IgD-negative memory B cell (primary cell): ENCODE measurements around the gene FAM114A1. TPM values are rescaled to one million over a fixed set of nuclear protein-coding genes. Genes with fewer than 3 reads are reported as not detected.
"Not testable (repeated sequence)": the region's sequence is repeated elsewhere in the genome, so short reads cannot be mapped to it uniquely, and the experiment has no call there.

Experiments
- H3K27ac Mint-ChIP-seq, 3 donors: one replicate each; pipeline ENCODE4 v1.8.0; 2020 to 2022; ENCODE audit warnings: mild to moderate bottlenecking in 3 of 3, mixed read lengths in 3 of 3, moderate library complexity in 1 of 3
- H3K27me3 Mint-ChIP-seq: one replicate; pipeline ENCODE4 v1.8.0; 2021; ENCODE audit warnings: mixed read lengths
- H3K36me3 Mint-ChIP-seq: one replicate; pipeline ENCODE4 v1.8.0; 2020; ENCODE audit warnings: mild to moderate bottlenecking, mixed read lengths
- H3K4me1 Mint-ChIP-seq, 3 donors: one replicate each; pipeline ENCODE4 v1.8.0; 2020 to 2022; ENCODE audit warnings: mixed read lengths in 3 of 3, mild to moderate bottlenecking in 1 of 3
- H3K4me3 Mint-ChIP-seq, 4 donors: one replicate each; pipeline ENCODE4 v1.8.0; 2020 to 2022; ENCODE audit warnings: mild to moderate bottlenecking in 4 of 4, mixed read lengths in 4 of 4, moderate library complexity in 3 of 4
- H3K9me3 Mint-ChIP-seq, 3 donors: one replicate each; pipeline ENCODE4 v1.8.0; 2020 to 2021; ENCODE audit warnings: mixed read lengths in 3 of 3, mild to moderate bottlenecking in 1 of 3
- polyA plus RNA-seq: library from polyadenylated mRNA; unstranded; fragments of 300-500 nt; fragmentation: Illumina TruSeq; gene quantifications from one replicate; pipeline ENCODE4 v1.2.3, GENCODE V29; 2021

The FAM114A1 gene
- polyA plus RNA-seq, 1 donor from 2014 or later = 0.79 TPM

- peaks cover 1 to 10% (median 4%) of the 10 kb centered on the region in 3 donors for H3K9me3 Mint-ChIP-seq
- H3K4me1 Mint-ChIP-seq = peaks cover 11 to 19% (median 16%) of the 10 kb centered on the region in 3 donors
- H3K27me3 Mint-ChIP-seq = no peaks in the 10 kb centered on the region
- H3K27ac Mint-ChIP-seq = peak overlapping the region in 2 of 3 donors; percentile 9 to 75
- H3K4me3 Mint-ChIP-seq = no peak overlapping the region
- H3K36me3 Mint-ChIP-seq = peaks cover 18% of the 10 kb centered on the region
Observed at GRCh38 chr4:38965866-38966265, 98.3 kb downstream of the FAM114A1 start.

- Mint-ChIP-seq H3K27me3 (no peaks in the 10 kb centered on the region), H3K9me3 (peaks cover 0 to 2% (median 1%) of the 10 kb centered on the region in 3 donors), H3K4me1 (peaks cover 8 to 15% (median 11%) of the 10 kb centered on the region in 3 donors), H3K36me3 (peaks cover 18% of the 10 kb centered on the region), H3K4me3 (no peak overlapping the region), H3K27ac (peak overlapping the region in 1 of 3 donors; percentile 53)
Observed at GRCh38 chr4:38967260-38968095, 99.9 kb downstream of the FAM114A1 start.

- no peak overlapping the region for H3K27ac Mint-ChIP-seq
- H3K36me3 Mint-ChIP-seq = peaks cover 16% of the 10 kb centered on the region
- peaks cover 0 to 1% (median 0%) of the 10 kb centered on the region in 3 donors for H3K9me3 Mint-ChIP-seq
- H3K4me1 Mint-ChIP-seq = peaks cover 6 to 8% (median 6%) of the 10 kb centered on the region in 3 donors
- no peak overlapping the region for H3K4me3 Mint-ChIP-seq
- H3K27me3 Mint-ChIP-seq = no peaks in the 10 kb centered on the region
Observed at GRCh38 chr4:38968668-38969067, 101.1 kb downstream of the FAM114A1 start.

GRCh38 chr4:38976308-38976707 is 108.7 kb downstream of the FAM114A1 start:
- Mint-ChIP-seq H3K27ac (peak overlapping the region in 2 of 3 donors; percentile 35 to 76), H3K4me3 (no peak overlapping the region), H3K9me3 (no peaks in the 10 kb centered on the region), H3K36me3 (peaks cover 11% of the 10 kb centered on the region), H3K4me1 (peaks cover 4 to 10% (median 6%) of the 10 kb centered on the region in 3 donors), H3K27me3 (no peaks in the 10 kb centered on the region)

GRCh38 chr4:38979081-38979480 is 111.5 kb downstream of the FAM114A1 start:
- peaks cover 17 to 29% (median 18%) of the 10 kb centered on the region in 3 donors for H3K4me1 Mint-ChIP-seq
- H3K36me3 Mint-ChIP-seq = peaks cover 21% of the 10 kb centered on the region
- no peaks in the 10 kb centered on the region for H3K9me3 Mint-ChIP-seq
- H3K27ac Mint-ChIP-seq = no peak overlapping the region
- no peak overlapping the region for H3K4me3 Mint-ChIP-seq
- H3K27me3 Mint-ChIP-seq = no peaks in the 10 kb centered on the region

GRCh38 chr4:38979511-38980230 is 112.1 kb downstream of the FAM114A1 start:
- H3K4me3 Mint-ChIP-seq = no peak overlapping the region
- H3K27me3 Mint-ChIP-seq = no peaks in the 10 kb centered on the region
- H3K9me3 Mint-ChIP-seq = no peaks in the 10 kb centered on the region
- H3K36me3 Mint-ChIP-seq = peaks cover 21% of the 10 kb centered on the region
- peaks cover 19 to 35% (median 22%) of the 10 kb centered on the region in 3 donors for H3K4me1 Mint-ChIP-seq
- no peak overlapping the region for H3K27ac Mint-ChIP-seq

GRCh38 chr4:38980903-38981676 is 113.5 kb downstream of the FAM114A1 start:
- no peaks in the 10 kb centered on the region for H3K9me3 Mint-ChIP-seq
- H3K36me3 Mint-ChIP-seq = peaks cover 21% of the 10 kb centered on the region
- H3K4me1 Mint-ChIP-seq = peaks cover 25 to 48% (median 34%) of the 10 kb centered on the region in 3 donors
- H3K27me3 Mint-ChIP-seq = no peaks in the 10 kb centered on the region
- no peak overlapping the region for H3K4me3 Mint-ChIP-seq
- H3K27ac Mint-ChIP-seq = no peak overlapping the region

GRCh38 chr4:38982361-38983095 is 114.9 kb downstream of the FAM114A1 start:
- no peaks in the 10 kb centered on the region for H3K9me3 Mint-ChIP-seq
- peaks cover 31 to 58% (median 42%) of the 10 kb centered on the region in 3 donors for H3K4me1 Mint-ChIP-seq
- H3K36me3 Mint-ChIP-seq = peaks cover 22% of the 10 kb centered on the region
- no peak overlapping the region for H3K4me3 Mint-ChIP-seq
- H3K27ac Mint-ChIP-seq = peak overlapping the region; percentile 25 to 84 (median 34)
- H3K27me3 Mint-ChIP-seq = no peaks in the 10 kb centered on the region

GRCh38 chr4:38983291-38983690 is 115.7 kb downstream of the FAM114A1 start:
- Mint-ChIP-seq H3K4me3 (no peak overlapping the region), H3K27ac (peak overlapping the region in 2 of 3 donors; percentile 12 to 84), H3K36me3 (peaks cover 20% of the 10 kb centered on the region), H3K4me1 (peaks cover 37 to 64% (median 47%) of the 10 kb centered on the region in 3 donors), H3K9me3 (no peaks in the 10 kb centered on the region), H3K27me3 (no peaks in the 10 kb centered on the region)

- Mint-ChIP-seq H3K27me3 (no peaks in the 10 kb centered on the region), H3K9me3 (no peaks in the 10 kb centered on the region), H3K27ac (peak overlapping the region; percentile 89 to 96 (median 94)), H3K4me1 (peaks cover 40 to 69% (median 48%) of the 10 kb centered on the region in 3 donors), H3K4me3 (peak overlapping the region in 1 of 4 donors; percentile 87), H3K36me3 (peaks cover 25% of the 10 kb centered on the region)
Observed at GRCh38 chr4:38983787-38984598, 116.4 kb downstream of the FAM114A1 start.

GRCh38 chr4:38985410-38986100 is 117.9 kb downstream of the FAM114A1 start:
- Mint-ChIP-seq H3K9me3 (no peaks in the 10 kb centered on the region), H3K27ac (peak overlapping the region; percentile 94 to 97 (median 96)), H3K4me1 (peaks cover 44 to 74% (median 54%) of the 10 kb centered on the region in 3 donors), H3K27me3 (no peaks in the 10 kb centered on the region), H3K36me3 (peaks cover 29% of the 10 kb centered on the region), H3K4me3 (peak overlapping the region; percentile 74 to 92 (median 84))

- peak overlapping the region; percentile 55 to 86 (median 83) for H3K27ac Mint-ChIP-seq
- H3K4me1 Mint-ChIP-seq = peaks cover 46 to 67% (median 52%) of the 10 kb centered on the region in 3 donors
- no peaks in the 10 kb centered on the region for H3K9me3 Mint-ChIP-seq
Observed at GRCh38 chr4:38987491-38987890, 119.9 kb downstream of the FAM114A1 start.

GRCh38 chr4:38988353-38988752 is 120.7 kb downstream of the FAM114A1 start:
- not testable (repeated sequence) for H3K9me3 Mint-ChIP-seq, H3K27me3 Mint-ChIP-seq
- Mint-ChIP-seq H3K36me3 (peaks cover 15% of the 10 kb centered on the region), H3K4me1 (peaks cover 41 to 61% (median 52%) of the 10 kb centered on the region in 3 donors), H3K27ac (peak overlapping the region; percentile 55 to 86 (median 83)), H3K4me3 (peak overlapping the region in 3 of 4 donors; percentile 30 to 76 (median 69))

More at GRCh38 chr4:38987491-38987890, 119.9 kb downstream of the FAM114A1 start:
- no peaks in the 10 kb centered on the region for H3K27me3 Mint-ChIP-seq
- H3K4me3 Mint-ChIP-seq = peak overlapping the region in 3 of 4 donors; percentile 29 to 82 (median 41)
- peaks cover 19% of the 10 kb centered on the region for H3K36me3 Mint-ChIP-seq
